Measurements from ENCODE around the gene DACT2. TPM values are rescaled to one million over a fixed set of nuclear protein-coding genes. Genes with fewer than 3 reads are reported as not detected.
"Not testable (repeated sequence)": the region's sequence is repeated elsewhere in the genome, so short reads cannot be mapped to it uniquely, and the experiment has no call there.

The DACT2 gene
- polyA plus RNA-seq, 1 donor from 2014 or later: not detected

DNA sequence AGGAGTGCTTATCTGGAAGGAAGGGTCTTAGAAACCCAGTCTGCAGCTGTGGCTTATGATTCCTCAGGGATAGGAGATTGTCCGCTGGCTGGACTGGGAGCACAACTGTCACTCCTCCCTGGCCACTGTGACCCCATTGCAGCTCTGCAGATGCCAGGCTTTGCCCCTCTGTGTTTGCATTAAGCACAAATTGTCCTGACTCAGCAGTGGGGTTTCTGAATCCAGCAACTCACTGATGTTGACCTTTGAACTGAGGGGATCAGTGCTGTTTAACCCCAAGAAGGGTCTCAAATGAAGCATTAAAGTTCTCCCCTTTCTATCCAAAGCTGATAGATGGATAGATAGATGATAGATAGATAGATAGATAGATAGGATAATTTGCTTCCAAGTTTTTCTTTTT is 29.5 kb downstream of the DACT2 start:
- Mint-ChIP-seq H3K9me3 (peaks cover 0 to 5% (median 0%) of the 10 kb centered on the region in 3 donors), H3K36me3 (no peaks in the 10 kb centered on the region), H3K27ac (no peak overlapping the region), H3K27me3 (no peaks in the 10 kb centered on the region), H3K4me1 (peaks cover 0 to 3% (median 0%) of the 10 kb centered on the region in 3 donors), H3K4me3 (no peak overlapping the region)

DNA sequence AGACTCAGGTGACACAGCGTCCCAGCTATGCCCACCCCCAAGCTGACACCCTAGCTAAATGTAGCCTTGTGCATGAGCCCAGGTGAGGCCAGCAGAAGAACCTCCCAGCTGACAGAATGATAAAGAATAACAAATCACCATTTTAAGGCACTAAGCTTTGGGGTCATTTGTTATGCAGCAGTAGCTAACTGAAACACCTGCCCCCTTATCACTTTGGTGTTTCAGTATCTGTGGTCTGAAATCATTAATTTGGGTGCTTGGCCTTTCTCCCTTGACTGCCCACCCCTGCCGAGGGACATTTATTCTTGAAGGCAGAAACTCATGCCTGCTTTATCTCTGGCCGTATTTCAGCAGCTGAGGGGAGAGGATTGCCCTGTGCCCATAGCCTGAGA is 30.0 kb downstream of the DACT2 start:
- peaks cover 2% of the 10 kb centered on the region for H3K27me3 Mint-ChIP-seq
- no peaks in the 10 kb centered on the region for H3K36me3 Mint-ChIP-seq
- peaks cover 0 to 5% (median 0%) of the 10 kb centered on the region in 3 donors for H3K9me3 Mint-ChIP-seq
- no peak overlapping the region for H3K27ac Mint-ChIP-seq
- no peak overlapping the region for H3K4me3 Mint-ChIP-seq
- peaks cover 0 to 3% (median 0%) of the 10 kb centered on the region in 3 donors for H3K4me1 Mint-ChIP-seq

DNA sequence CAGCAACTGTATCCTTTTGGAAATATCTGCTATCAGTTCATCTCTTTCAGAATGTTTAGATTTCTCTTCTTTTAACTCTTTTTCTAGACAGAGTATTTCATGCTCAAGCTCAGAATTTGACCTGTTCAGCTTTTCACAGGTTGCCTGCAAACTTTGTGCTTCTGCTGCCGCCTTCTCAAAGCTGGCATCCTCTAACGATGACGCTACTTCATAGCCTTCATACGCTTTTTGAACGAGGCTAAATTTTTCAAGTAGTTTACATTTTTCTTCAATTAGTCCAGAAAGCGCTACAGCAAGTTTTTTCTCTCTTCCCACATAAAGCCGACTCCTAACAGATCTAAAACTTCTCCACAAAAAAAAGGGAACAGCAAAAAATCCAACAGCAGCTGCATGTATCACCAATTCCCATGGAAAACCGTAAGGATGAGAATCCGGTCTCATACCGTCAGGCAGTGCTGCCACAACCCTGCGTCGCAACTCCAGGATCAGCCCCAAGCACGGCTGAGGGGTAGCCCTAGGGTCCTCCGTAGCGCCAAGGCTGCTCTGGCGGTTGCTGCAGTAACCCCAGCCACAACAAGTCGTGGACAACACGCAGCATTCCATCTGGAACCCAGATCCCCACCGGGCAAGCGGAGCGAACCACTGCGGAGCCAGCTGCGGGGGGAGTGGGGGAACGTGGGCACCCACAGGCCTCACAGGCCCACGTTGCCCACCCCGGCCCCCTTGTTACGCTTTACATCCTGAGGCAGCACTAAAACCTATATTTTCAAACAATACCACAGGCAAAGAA is 30.6 kb downstream of the DACT2 start:
- no peak overlapping the region for H3K4me3 Mint-ChIP-seq
- peaks cover 0 to 3% (median 0%) of the 10 kb centered on the region in 3 donors for H3K4me1 Mint-ChIP-seq
- no peaks in the 10 kb centered on the region for H3K36me3 Mint-ChIP-seq
- H3K27me3 Mint-ChIP-seq: peaks cover 4% of the 10 kb centered on the region
- H3K9me3 Mint-ChIP-seq: peaks cover 0 to 5% (median 0%) of the 10 kb centered on the region in 3 donors
- H3K27ac Mint-ChIP-seq: no peak overlapping the region

DNA sequence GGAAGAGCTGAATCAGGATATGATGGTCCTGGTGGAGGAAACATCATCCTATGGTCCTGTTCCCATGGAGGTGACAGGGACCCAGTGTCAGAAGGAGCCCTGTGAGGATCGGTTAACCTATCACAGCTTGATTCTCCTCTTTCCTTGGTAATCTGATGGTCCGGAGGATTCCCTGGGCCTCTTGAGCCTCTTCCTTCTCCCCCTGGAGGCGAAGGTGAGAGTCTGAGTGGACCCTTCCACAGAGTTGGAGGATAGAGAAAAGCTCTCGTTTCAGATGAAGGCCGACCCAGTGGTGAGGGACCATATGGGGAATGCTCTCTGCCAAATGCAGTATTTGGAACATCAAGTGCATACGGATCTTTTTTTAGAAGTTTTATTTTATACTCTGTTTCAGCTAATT is 32.1 kb downstream of the DACT2 start:
- H3K4me1 Mint-ChIP-seq, H3K27me3 Mint-ChIP-seq, H3K9me3 Mint-ChIP-seq, H3K27ac Mint-ChIP-seq, H3K36me3 Mint-ChIP-seq, H3K4me3 Mint-ChIP-seq: not testable (repeated sequence)

DNA sequence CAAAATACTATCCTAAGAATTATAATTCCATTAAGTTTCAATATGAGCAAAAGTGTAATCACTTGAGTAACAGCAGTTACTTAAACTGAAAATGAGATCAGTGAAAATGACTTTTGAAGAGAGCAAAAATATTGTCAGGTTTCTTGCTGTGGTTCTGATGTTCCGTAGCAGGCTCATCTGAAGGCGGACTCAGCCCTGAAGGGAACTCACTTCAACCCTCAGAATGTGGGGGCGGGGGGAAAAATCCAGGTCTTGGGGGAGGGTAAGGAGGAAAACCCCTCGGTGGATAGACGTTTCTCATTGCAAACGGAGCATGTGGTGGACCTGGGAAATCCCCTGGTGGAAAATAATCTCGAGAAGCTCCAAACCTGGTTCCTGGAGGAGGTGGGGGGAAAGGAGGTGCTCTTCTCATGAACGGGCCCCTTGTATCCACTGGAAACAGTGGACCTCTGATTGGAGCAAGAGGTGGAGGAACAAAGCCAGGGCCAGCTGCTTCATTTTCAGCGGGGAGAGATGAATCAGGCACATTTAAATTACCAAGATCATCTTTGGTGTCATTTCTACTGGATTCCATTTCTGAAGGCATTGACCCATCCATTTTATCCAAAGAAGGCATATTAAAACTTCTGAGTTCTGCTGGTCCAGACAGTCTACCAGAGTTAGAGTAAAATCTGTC is 32.7 kb downstream of the DACT2 start:
- not testable (repeated sequence) for H3K4me1 Mint-ChIP-seq, H3K27ac Mint-ChIP-seq, H3K4me3 Mint-ChIP-seq, H3K9me3 Mint-ChIP-seq, H3K36me3 Mint-ChIP-seq, H3K27me3 Mint-ChIP-seq

DNA sequence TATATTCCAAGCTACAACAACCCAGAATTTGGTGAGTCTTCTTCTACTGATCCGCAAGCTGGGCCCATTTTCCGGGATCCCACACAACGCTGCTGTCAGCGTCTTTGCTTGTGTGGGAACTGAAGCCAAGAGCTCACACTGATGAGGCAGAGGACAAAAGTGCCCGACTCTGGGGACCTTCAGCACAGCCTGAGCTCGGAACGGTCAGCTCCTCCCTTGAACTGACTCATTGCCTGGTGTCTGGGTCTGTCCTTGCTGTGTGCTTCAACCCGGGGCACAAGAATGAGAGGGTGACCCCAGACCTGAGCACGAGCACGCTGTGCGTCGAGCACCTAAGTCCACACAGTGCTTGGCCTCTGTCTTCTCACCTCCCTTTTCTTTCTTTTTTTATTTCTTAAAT is 33.5 kb downstream of the DACT2 start:
- Mint-ChIP-seq H3K27ac (no peak overlapping the region), H3K4me3 (no peak overlapping the region), H3K4me1 (peaks cover 0 to 3% (median 0%) of the 10 kb centered on the region in 3 donors), H3K36me3 (no peaks in the 10 kb centered on the region), H3K9me3 (peaks cover 0 to 5% (median 0%) of the 10 kb centered on the region in 3 donors), H3K27me3 (peaks cover 4% of the 10 kb centered on the region)

DNA sequence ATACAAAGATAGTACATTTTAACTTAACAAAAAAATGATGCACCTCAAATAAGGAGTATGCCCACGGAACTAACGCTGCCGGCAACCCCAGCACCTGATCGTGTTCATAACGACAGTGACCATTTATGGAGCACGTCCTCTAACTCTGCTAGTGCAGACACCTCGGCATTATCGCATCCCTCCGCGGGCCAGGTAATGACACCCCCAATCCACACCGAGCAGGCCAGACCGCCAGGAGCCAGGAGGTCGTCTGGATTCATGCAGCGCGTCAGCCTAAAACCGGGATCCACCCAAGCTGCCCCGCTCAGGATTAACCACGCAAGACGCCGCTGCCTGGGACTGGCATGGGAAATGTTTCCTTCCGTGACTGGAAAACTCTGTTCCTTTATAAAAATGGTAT is 34.1 kb downstream of the DACT2 start:
- peaks cover 0 to 5% (median 0%) of the 10 kb centered on the region in 3 donors for H3K9me3 Mint-ChIP-seq
- H3K4me3 Mint-ChIP-seq: no peak overlapping the region
- peaks cover 4% of the 10 kb centered on the region for H3K27me3 Mint-ChIP-seq
- no peaks in the 10 kb centered on the region for H3K36me3 Mint-ChIP-seq
- H3K4me1 Mint-ChIP-seq: peaks cover 0 to 3% (median 0%) of the 10 kb centered on the region in 3 donors
- no peak overlapping the region for H3K27ac Mint-ChIP-seq

DNA sequence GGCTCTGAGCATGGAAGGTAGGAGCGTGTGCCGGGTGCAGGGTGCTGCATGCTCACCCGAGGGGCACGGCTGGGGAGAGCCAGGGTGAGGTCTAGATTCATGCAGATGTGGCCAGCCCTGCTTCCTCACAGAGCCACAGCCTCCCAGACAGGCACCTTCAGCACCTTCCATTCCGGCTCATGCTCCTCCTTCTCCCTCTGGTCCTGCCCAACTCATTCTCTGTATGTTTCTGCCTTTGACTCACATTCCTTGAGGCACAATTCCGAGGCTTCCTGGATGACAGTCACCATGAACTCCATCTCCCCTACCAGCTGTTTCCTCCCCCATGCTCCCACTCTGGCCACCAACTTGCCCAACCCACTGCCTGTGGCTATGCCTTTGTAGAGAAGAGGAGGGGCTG is 35.4 kb downstream of the DACT2 start:
- peaks cover 4% of the 10 kb centered on the region for H3K27me3 Mint-ChIP-seq
- no peaks in the 10 kb centered on the region for H3K36me3 Mint-ChIP-seq
- H3K4me3 Mint-ChIP-seq: no peak overlapping the region
- H3K9me3 Mint-ChIP-seq: peaks cover 0 to 5% (median 0%) of the 10 kb centered on the region in 3 donors
- no peak overlapping the region for H3K27ac Mint-ChIP-seq
- H3K4me1 Mint-ChIP-seq: peaks cover 0 to 3% (median 0%) of the 10 kb centered on the region in 3 donors

DNA sequence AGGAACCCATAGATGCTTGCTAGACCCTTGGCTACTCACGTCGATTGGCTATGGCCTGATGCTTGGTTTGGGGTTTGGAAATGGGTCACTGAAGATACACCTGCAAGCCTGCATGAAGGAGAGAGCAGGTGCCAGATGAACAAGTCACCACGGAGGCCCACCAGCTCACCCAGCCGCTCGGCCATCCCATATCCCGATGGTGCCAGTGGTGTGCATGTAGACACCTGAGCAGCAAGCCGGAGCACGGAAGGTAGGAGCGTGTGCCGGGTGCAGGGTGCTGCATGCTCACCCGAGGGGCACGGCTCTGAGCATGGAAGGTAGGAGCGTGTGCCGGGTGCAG is 35.9 kb downstream of the DACT2 start:
- Mint-ChIP-seq H3K27me3 (peaks cover 4% of the 10 kb centered on the region), H3K27ac (no peak overlapping the region), H3K9me3 (peaks cover 0 to 5% (median 0%) of the 10 kb centered on the region in 3 donors), H3K4me3 (no peak overlapping the region), H3K4me1 (peaks cover 0 to 3% (median 0%) of the 10 kb centered on the region in 3 donors), H3K36me3 (no peaks in the 10 kb centered on the region)

DNA sequence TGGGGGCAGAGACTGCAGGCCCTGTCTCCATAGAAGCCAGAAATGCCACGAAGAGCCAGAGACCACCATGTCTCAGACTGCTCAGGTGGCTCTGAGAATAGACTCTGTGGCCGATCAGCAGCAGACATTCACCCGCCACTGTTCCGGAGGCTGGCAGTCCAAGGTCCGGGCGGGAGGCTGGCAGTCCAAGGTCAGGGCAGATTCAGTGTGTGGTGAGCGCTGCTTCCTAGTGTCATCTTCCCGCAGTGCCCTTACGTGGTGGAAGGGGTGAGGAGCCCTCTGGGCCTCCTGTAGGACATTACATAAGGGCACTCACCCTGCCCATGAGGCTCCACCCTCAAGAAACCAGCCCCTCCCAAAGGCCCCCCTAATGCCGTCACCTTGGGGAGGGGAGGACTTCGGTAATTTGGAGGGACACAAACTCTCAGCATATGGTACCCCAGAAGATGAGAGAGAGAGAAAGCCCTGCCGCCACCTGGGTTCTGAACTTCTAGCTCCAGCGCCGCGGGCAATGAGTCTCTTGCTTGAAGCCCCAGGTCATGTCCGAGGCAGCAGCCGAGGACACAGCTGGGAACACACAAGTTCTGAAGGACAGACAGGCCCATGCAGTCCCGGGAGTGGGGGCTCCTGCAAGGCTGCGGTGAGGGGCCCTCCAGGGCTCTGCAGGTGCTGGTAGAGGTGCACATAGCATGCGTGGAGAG is 36.4 kb downstream of the DACT2 start:
- H3K4me3 Mint-ChIP-seq: no peak overlapping the region
- H3K4me1 Mint-ChIP-seq: peaks cover 0 to 3% (median 0%) of the 10 kb centered on the region in 3 donors
- no peaks in the 10 kb centered on the region for H3K36me3 Mint-ChIP-seq
- peaks cover 4% of the 10 kb centered on the region for H3K27me3 Mint-ChIP-seq
- peaks cover 0 to 6% (median 0%) of the 10 kb centered on the region in 3 donors for H3K9me3 Mint-ChIP-seq
- no peak overlapping the region for H3K27ac Mint-ChIP-seq

DNA sequence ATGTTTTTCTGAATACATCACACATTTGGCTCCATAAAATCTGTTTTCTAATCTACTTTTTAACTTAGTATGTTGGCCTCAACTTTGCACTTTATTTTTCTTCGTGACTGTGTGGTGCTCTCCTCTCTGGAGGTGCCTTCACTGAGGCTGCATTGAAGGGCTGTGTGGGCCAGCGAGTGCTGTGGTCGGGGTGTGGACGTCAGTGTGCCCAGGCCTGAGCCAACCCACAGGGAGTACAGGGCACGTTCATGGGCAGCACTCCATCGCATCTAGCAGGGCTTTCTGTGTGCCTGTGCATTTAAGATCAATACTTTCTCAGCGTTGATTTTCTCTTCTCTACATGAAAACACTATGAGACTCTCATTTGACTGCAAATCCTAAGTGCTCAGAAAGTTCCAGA is 37.8 kb downstream of the DACT2 start:
- Mint-ChIP-seq H3K4me3 (no peak overlapping the region), H3K27ac (no peak overlapping the region), H3K9me3 (peaks cover 0 to 4% (median 0%) of the 10 kb centered on the region in 3 donors)

DNA sequence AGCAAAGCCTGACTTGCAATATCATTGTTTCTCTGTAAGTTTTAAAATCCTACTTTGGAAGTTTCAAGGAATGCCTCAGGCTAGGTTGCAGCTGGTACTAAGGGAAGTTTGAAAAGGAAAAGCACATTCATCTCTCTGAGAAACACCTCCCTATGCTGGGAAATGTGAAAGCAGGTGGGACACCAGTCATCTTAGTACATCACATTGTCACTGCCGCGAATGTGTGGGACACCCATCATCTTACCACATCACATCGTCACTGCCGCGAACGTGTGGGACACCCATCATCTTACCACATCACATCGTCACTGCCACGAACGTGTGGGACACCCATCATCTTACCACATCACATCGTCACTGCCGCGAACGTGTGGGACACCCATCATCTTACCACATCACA is 38.3 kb downstream of the DACT2 start:
- H3K27ac Mint-ChIP-seq, H3K36me3 Mint-ChIP-seq, H3K27me3 Mint-ChIP-seq, H3K4me1 Mint-ChIP-seq, H3K9me3 Mint-ChIP-seq, H3K4me3 Mint-ChIP-seq: not testable (repeated sequence)

More for the DNA sequence above, 37.8 kb downstream of the DACT2 start:
- peaks cover 6% of the 10 kb centered on the region for H3K27me3 Mint-ChIP-seq
- peaks cover 0 to 1% (median 0%) of the 10 kb centered on the region in 3 donors for H3K4me1 Mint-ChIP-seq
- H3K36me3 Mint-ChIP-seq: no peaks in the 10 kb centered on the region

DNA sequence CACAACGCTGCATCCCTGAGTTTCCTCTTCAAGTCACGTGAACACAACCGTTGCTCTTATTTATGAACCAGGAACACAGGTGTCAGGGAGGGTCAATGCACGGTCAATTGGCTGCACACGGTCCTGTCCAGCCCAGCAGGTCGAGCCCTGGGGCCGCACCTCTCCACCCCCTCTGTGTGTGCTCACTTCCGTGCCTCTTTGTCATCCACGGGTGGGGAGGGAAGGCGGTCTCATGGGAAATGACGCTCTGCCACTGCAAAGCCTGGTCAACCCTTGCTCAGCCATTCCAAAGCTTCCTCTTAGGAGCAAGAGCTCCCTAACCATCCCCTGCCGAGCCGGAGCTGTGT is 38.7 kb downstream of the DACT2 start:
- H3K27me3 Mint-ChIP-seq: peaks cover 6% of the 10 kb centered on the region
- no peaks in the 10 kb centered on the region for H3K36me3 Mint-ChIP-seq
- H3K9me3 Mint-ChIP-seq: peaks cover 0 to 4% (median 0%) of the 10 kb centered on the region in 3 donors
- no peak overlapping the region for H3K4me3 Mint-ChIP-seq
- peaks cover 0 to 1% (median 0%) of the 10 kb centered on the region in 3 donors for H3K4me1 Mint-ChIP-seq
- no peak overlapping the region for H3K27ac Mint-ChIP-seq

DNA sequence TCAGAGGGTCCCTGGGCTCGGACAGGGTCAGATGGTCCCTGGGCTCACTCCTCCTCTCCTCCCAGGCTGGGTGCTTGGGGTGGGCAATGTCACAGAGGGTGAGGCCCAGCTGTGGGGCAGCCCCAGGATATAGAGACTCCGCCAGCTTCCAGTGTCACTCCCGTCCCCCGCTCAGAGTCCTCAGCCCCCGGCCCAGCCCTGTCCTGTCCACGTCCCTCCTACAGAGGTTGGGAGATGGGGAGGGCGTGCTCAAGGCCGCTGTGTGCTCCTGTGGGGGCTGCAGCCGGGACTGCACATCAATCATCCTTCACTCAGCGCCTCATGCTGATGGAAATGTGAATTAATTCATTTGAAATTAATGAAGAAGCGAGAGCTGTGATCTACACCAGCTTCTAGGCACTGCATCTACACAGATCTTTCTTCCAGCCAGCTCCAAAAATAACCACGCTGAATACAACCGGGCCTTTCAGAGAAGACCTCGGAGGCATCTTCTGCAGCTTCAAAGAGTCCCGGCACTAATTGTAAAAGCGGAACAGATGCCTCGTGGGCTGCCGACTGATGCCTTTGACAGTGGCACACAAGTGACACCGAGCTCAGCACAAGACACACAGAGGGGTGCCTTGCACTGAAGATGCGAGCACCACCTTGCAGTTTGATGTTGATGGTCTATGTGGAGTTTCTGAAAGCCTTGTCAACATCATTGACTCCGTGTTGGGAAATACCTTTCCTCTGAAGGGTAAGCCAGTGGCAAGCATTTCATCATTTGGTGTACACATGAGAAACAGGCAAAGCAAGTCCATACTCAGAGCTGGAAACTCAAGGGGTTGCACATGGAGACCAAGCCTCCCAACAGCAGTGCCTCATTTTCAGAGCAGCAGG is 39.3 kb downstream of the DACT2 start:
- H3K27ac Mint-ChIP-seq: no peak overlapping the region
- no peak overlapping the region for H3K4me3 Mint-ChIP-seq
- H3K4me1 Mint-ChIP-seq: peaks cover 0 to 1% (median 0%) of the 10 kb centered on the region in 3 donors
- peaks cover 1% of the 10 kb centered on the region for H3K36me3 Mint-ChIP-seq
- peaks cover 9% of the 10 kb centered on the region for H3K27me3 Mint-ChIP-seq
- peaks cover 0 to 4% (median 0%) of the 10 kb centered on the region in 3 donors for H3K9me3 Mint-ChIP-seq
